Measurements from ENCODE around the gene ZNF124. TPM values are rescaled to one million over a fixed set of nuclear protein-coding genes. Genes with fewer than 3 reads are reported as not detected.

The ZNF124 gene
- total RNA-seq, 2 donors from 2014 or later: 16.2 to 25.9 TPM

GRCh38 chr1:247114351-247115140, 57.3 kb downstream of the ZNF124 start:
- Mint-ChIP-seq H3K27me3 (peaks cover 8 to 14% of the 10 kb centered on the region in 2 donors), H3K9me3 (no peaks in the 10 kb centered on the region), H3K36me3 (peaks cover 9% of the 10 kb centered on the region), H3K27ac (no peak overlapping the region), H3K4me3 (no peak overlapping the region), H3K4me1 (ENCODE audit: low read depth in 2 of 2) (peaks cover 6 to 9% of the 10 kb centered on the region in 2 donors)
- peak; percentile 7 to 53 for ATAC-seq
- no peak for DNase-seq (ENCODE audit: low spot score)

- H3K36me3 Mint-ChIP-seq: peaks cover 10% of the 10 kb centered on the region
- no peaks in the 10 kb centered on the region for H3K9me3 Mint-ChIP-seq
- no peak overlapping the region for H3K27ac Mint-ChIP-seq
- H3K4me1 Mint-ChIP-seq (ENCODE audit: low read depth in 2 of 2): peaks cover 6 to 9% of the 10 kb centered on the region in 2 donors
- H3K4me3 Mint-ChIP-seq: no peak overlapping the region
- ATAC-seq: peak in 1 of 2 donors; percentile 8
- peaks cover 12 to 22% of the 10 kb centered on the region in 2 donors for H3K27me3 Mint-ChIP-seq
- DNase-seq (ENCODE audit: low spot score): no peak
Observed at GRCh38 chr1:247113733-247114271, 58.0 kb downstream of the ZNF124 start.

- H3K4me3 Mint-ChIP-seq: no peak overlapping the region
- H3K36me3 Mint-ChIP-seq: peaks cover 10% of the 10 kb centered on the region
- peaks cover 6 to 12% of the 10 kb centered on the region in 2 donors for H3K4me1 Mint-ChIP-seq (ENCODE audit: low read depth in 2 of 2)
- H3K27me3 Mint-ChIP-seq: peaks cover 18 to 29% of the 10 kb centered on the region in 2 donors
- H3K9me3 Mint-ChIP-seq: no peaks in the 10 kb centered on the region
- no peak for DNase-seq (ENCODE audit: low spot score)
- no peak overlapping the region for H3K27ac Mint-ChIP-seq
- no peak for ATAC-seq
Observed at GRCh38 chr1:247113094-247113497, 58.7 kb downstream of the ZNF124 start.

GRCh38 chr1:247112479-247112781, 59.4 kb downstream of the ZNF124 start:
- Mint-ChIP-seq H3K27ac (no peak overlapping the region), H3K27me3 (peaks cover 22 to 35% of the 10 kb centered on the region in 2 donors), H3K4me1 (ENCODE audit: low read depth in 2 of 2) (peaks cover 6 to 12% of the 10 kb centered on the region in 2 donors), H3K36me3 (peaks cover 10% of the 10 kb centered on the region), H3K9me3 (no peaks in the 10 kb centered on the region), H3K4me3 (peak overlapping the region; percentile 39)
- ATAC-seq (no peak), DNase-seq (ENCODE audit: low spot score) (no peak)

- no peaks in the 10 kb centered on the region for H3K9me3 Mint-ChIP-seq
- DNase-seq (ENCODE audit: low spot score) (no peak), ATAC-seq (peak; percentile 58 to 66)
- peaks cover 10% of the 10 kb centered on the region for H3K36me3 Mint-ChIP-seq
- peaks cover 6 to 12% of the 10 kb centered on the region in 2 donors for H3K4me1 Mint-ChIP-seq (ENCODE audit: low read depth in 2 of 2)
- H3K4me3 Mint-ChIP-seq: peak overlapping the region; percentile 18
- H3K27ac Mint-ChIP-seq: no peak overlapping the region
- H3K27me3 Mint-ChIP-seq: peaks cover 23 to 40% of the 10 kb centered on the region in 2 donors
Observed at GRCh38 chr1:247111700-247112478, 59.9 kb downstream of the ZNF124 start.

- no peak overlapping the region for H3K27ac Mint-ChIP-seq
- peak; percentile 32 to 54 for ATAC-seq
Observed at GRCh38 chr1:247111259-247111699, 60.5 kb downstream of the ZNF124 start.

GRCh38 chr1:247110627-247111258, 61.1 kb downstream of the ZNF124 start:
- Mint-ChIP-seq H3K9me3 (no peaks in the 10 kb centered on the region), H3K27me3 (peaks cover 23 to 40% of the 10 kb centered on the region in 2 donors), H3K4me1 (ENCODE audit: low read depth in 2 of 2) (peaks cover 6 to 12% of the 10 kb centered on the region in 2 donors), H3K4me3 (peak overlapping the region; percentile 78), H3K27ac (no peak overlapping the region), H3K36me3 (peaks cover 10% of the 10 kb centered on the region)
- ATAC-seq: peak in 1 of 2 donors; percentile 3
- DNase-seq (ENCODE audit: low spot score): no peak

More at GRCh38 chr1:247111259-247111699, 60.5 kb downstream of the ZNF124 start:
- no peak for DNase-seq (ENCODE audit: low spot score)
- Mint-ChIP-seq H3K4me1 (ENCODE audit: low read depth in 2 of 2) (peaks cover 6 to 12% of the 10 kb centered on the region in 2 donors), H3K4me3 (peak overlapping the region; percentile 78), H3K9me3 (no peaks in the 10 kb centered on the region), H3K36me3 (peaks cover 10% of the 10 kb centered on the region), H3K27me3 (peaks cover 23 to 40% of the 10 kb centered on the region in 2 donors)

- Mint-ChIP-seq H3K27ac (no peak overlapping the region), H3K27me3 (peaks cover 23 to 40% of the 10 kb centered on the region in 2 donors), H3K4me3 (no peak overlapping the region), H3K36me3 (peaks cover 15% of the 10 kb centered on the region), H3K4me1 (ENCODE audit: low read depth in 2 of 2) (peaks cover 11 to 17% of the 10 kb centered on the region in 2 donors), H3K9me3 (peaks cover 3% of the 10 kb centered on the region)
- ATAC-seq (no peak), DNase-seq (ENCODE audit: low spot score) (no peak)
Observed at GRCh38 chr1:247107694-247108093, 64.1 kb downstream of the ZNF124 start.

GRCh38 chr1:247105966-247106365, 65.9 kb downstream of the ZNF124 start:
- DNase-seq (ENCODE audit: low spot score) (no peak), ATAC-seq (no peak)
- Mint-ChIP-seq H3K27ac (no peak overlapping the region), H3K4me1 (ENCODE audit: low read depth in 2 of 2) (peaks cover 17 to 22% of the 10 kb centered on the region in 2 donors), H3K36me3 (peaks cover 33% of the 10 kb centered on the region), H3K4me3 (no peak overlapping the region), H3K27me3 (peaks cover 23 to 38% of the 10 kb centered on the region in 2 donors), H3K9me3 (peaks cover 4% of the 10 kb centered on the region)

Other genes with a start within 250 kb of the ZNF124 start
- 10 to 100 TPM; 38.9 to 53.8 TPM for gene AHCTF1, start 240.1 kb downstream of the ZNF124 start, total RNA-seq
- gene ZNF695, start 164.0 kb downstream of the ZNF124 start, total RNA-seq: 1 to 10 TPM in 1 of 2 donors, under 1 TPM in 1; 0.33 to 1.2 TPM
- 1 to 10 TPM; 3.0 to 3.2 TPM for gene ZNF670, start 93.2 kb downstream of the ZNF124 start, total RNA-seq
- 10 to 100 TPM; 10.5 to 11.0 TPM for gene ZNF669, start 67.7 kb downstream of the ZNF124 start, total RNA-seq
- gene VN1R5, start 84.1 kb upstream of the ZNF124 start, total RNA-seq: not detected
- gene ZNF496, start 159.8 kb upstream of the ZNF124 start, total RNA-seq: 10 to 100 TPM; 17.2 to 24.5 TPM
- 1 to 10 TPM; 2.3 to 3.5 TPM for gene NLRP3, start 244.2 kb upstream of the ZNF124 start, total RNA-seq